Motor neuron (in vitro differentiated cells): Measurements from ENCODE around the gene OSBPL10. TPM values are rescaled to one million over a fixed set of nuclear protein-coding genes. Genes with fewer than 3 reads are reported as not detected.
A peak's percentile ranks its signal among the peaks of the same experiment; 100 is the strongest.
"Not testable (repeated sequence)": the region's sequence is repeated elsewhere in the genome, so short reads cannot be mapped to it uniquely, and the experiment has no call there.

Experiments used
- ATAC-seq, 8 experiments: fragments of 200-7000 bp; cut with Tn5 transposase; replicated peaks in 6 of 8; 2 replicates each; pipeline ENCODE4 v1.8.0; 2021; ENCODE audit warnings: mild to moderate bottlenecking in 8 of 8, moderate library complexity in 8 of 8
- H3K27ac ChIP-seq, 2 donors: fragments of 250-450 bp; sonication (Bioruptor Pico); 2 replicates each; pipeline ENCODE4 v1.9.0; 2021; ENCODE audit warnings: antibody characterized with exemption in 2 of 2, mild to moderate bottlenecking in 2 of 2, moderate library complexity in 1 of 2
- H3K4me1 ChIP-seq, 2 donors: fragments of 250-450 bp; sonication (Bioruptor Pico); replicated peaks in 1 of 2; 2 replicates each; pipeline ENCODE4 v1.6.1; 2021; ENCODE audit warnings: antibody characterized with exemption in 2 of 2, mild to moderate bottlenecking in 2 of 2, moderate library complexity in 1 of 2
- H3K4me3 ChIP-seq, 5 donors: fragments of 250-450 bp; sonication (Bioruptor Pico); 2 replicates each; pipeline ENCODE4 v1.9.0; 2021; ENCODE audit warnings: antibody characterized with exemption in 5 of 5, mild to moderate bottlenecking in 5 of 5, moderate library complexity in 4 of 5
- WGBS, 10 experiments: fragments of 450-650 bp; shearing (Covaris generic); methylation state at CpG; one replicate each; pipeline ENCODE4 v1.0.0; 2022; 5-methylcytosine and 5-hydroxymethylcytosine counted together
- in situ Hi-C, 9 experiments: fragments of 400-800 bp; cut with MboI; loops; one replicate each; pipeline ENCODE4 v1.15.0; 2021; ENCODE audit warnings: low sequenced_read_pairs in 9 of 9, low pct_unique_long_range_greater_than_20kb in 2 of 9; ENCODE audit not compliant: unreplicated experiment in 9 of 9
- total RNA-seq, 8 experiments: library from RNA; unstranded; fragments of 300-600 nt; gene quantifications; 2 replicates each; pipeline versions ENCODE4 v1.2.3 to v1.2.4, GENCODE V29; 2022

Gene OSBPL10
- total RNA-seq, 8 experiments from 2014 or later: 1.9 to 35.0 (median 2.9) TPM

- Histone ChIP-seq H3K4me3 (no peak overlapping the region), H3K27ac (no peak overlapping the region), H3K4me1 (no peaks in the 10 kb centered on the region)
- WGBS, 10 experiments: 74 to 100% (median 91%) methylated on average over 2 to 5 of the region's 5 CpGs; no CpG with 5 or more reads in 2 of the 10 experiments
- no peak for ATAC-seq
- in situ Hi-C loops: no loop called here
Measured at GRCh38 chr3:31868236-31868635, 112.8 kb downstream of the OSBPL10 start.

GRCh38 chr3:31862666-31863279 is 118.3 kb downstream of the OSBPL10 start:
- in situ Hi-C loops: no loop called here
- Histone ChIP-seq H3K4me1 (no peaks in the 10 kb centered on the region), H3K27ac (no peak overlapping the region), H3K4me3 (no peak overlapping the region)
- ATAC-seq: peak in 3 of 8 experiments; percentile 53 to 78 (median 69)
- 0 to 100% (median 83%) methylated on average over 2 of the region's 2 CpGs; no CpG with 5 or more reads in 1 of the 10 experiments for WGBS, 10 experiments

- in situ Hi-C loops: no loop called here
- H3K27ac ChIP-seq: no peak overlapping the region
- no peaks in the 10 kb centered on the region for H3K4me1 ChIP-seq
- no peak overlapping the region for H3K4me3 ChIP-seq
- peak in 1 of 8 experiments; percentile 51 for ATAC-seq
- 67 to 100% (median 94%) methylated on average over 1 to 4 of the region's 5 CpGs; no CpG with 5 or more reads in 2 of the 10 experiments for WGBS, 10 experiments
Measured at GRCh38 chr3:31861826-31862225, 119.2 kb downstream of the OSBPL10 start.

- WGBS, 10 experiments: 70 to 100% (median 88%) methylated on average over 1 to 4 of the region's 4 CpGs; no CpG with 5 or more reads in 1 of the 10 experiments
- H3K4me3 ChIP-seq, in situ Hi-C loops, H3K27ac ChIP-seq, H3K4me1 ChIP-seq, ATAC-seq: not testable (repeated sequence)
Measured at GRCh38 chr3:31860642-31861041, 120.4 kb downstream of the OSBPL10 start.

GRCh38 chr3:31859245-31859644 is 121.8 kb downstream of the OSBPL10 start:
- no peak for ATAC-seq
- Histone ChIP-seq H3K4me1 (no peaks in the 10 kb centered on the region), H3K4me3 (no peak overlapping the region), H3K27ac (no peak overlapping the region)
- 80 to 100% (median 92%) methylated on average over 1 to 5 of the region's 6 CpGs; no CpG with 5 or more reads in 2 of the 10 experiments for WGBS, 10 experiments
- in situ Hi-C loops: no loop called here

- in situ Hi-C loops: no loop called here
- ATAC-seq: peak in 1 of 8 experiments; percentile 55
- 57 to 100% (median 70%) methylated on average over 1 to 3 of the region's 3 CpGs; no CpG with 5 or more reads in 4 of the 10 experiments for WGBS, 10 experiments
- no peaks in the 10 kb centered on the region for H3K4me1 ChIP-seq
- H3K27ac ChIP-seq: no peak overlapping the region
- H3K4me3 ChIP-seq: no peak overlapping the region
Measured at GRCh38 chr3:31858439-31858838, 122.6 kb downstream of the OSBPL10 start.

- Histone ChIP-seq H3K4me3 (no peak overlapping the region), H3K4me1 (peaks cover 3 to 9% of the 10 kb centered on the region in 2 donors), H3K27ac (no peak overlapping the region)
- WGBS, 10 experiments: 50 to 92% (median 68%) methylated on average over 1 to 3 of the region's 3 CpGs; no CpG with 5 or more reads in 2 of the 10 experiments
- in situ Hi-C loops: no loop called here
- ATAC-seq: no peak
Measured at GRCh38 chr3:31853580-31853979, 127.5 kb downstream of the OSBPL10 start.

- ATAC-seq: no peak
- 20 to 91% (median 79%) methylated on average over 1 to 3 of the region's 10 CpGs; no CpG with 5 or more reads in 6 of the 10 experiments for WGBS, 10 experiments
Measured at GRCh38 chr3:31851278-31851677, 129.8 kb downstream of the OSBPL10 start.

GRCh38 chr3:31848911-31849310 is 132.2 kb downstream of the OSBPL10 start:
- H3K27ac ChIP-seq: no peak overlapping the region
- in situ Hi-C loops: no loop called here
- peak in 1 of 8 experiments; percentile 24 for ATAC-seq
- H3K4me1 ChIP-seq: peaks cover 3 to 13% of the 10 kb centered on the region in 2 donors
- no peak overlapping the region for H3K4me3 ChIP-seq

More at GRCh38 chr3:31851278-31851677, 129.8 kb downstream of the OSBPL10 start:
- no peak overlapping the region for H3K27ac ChIP-seq
- in situ Hi-C loops: no loop called here
- H3K4me3 ChIP-seq: no peak overlapping the region
- H3K4me1 ChIP-seq: peaks cover 3 to 9% of the 10 kb centered on the region in 2 donors

- ATAC-seq: no peak
- in situ Hi-C loops: no loop called here
- H3K4me3 ChIP-seq: no peak overlapping the region
- no peak overlapping the region for H3K27ac ChIP-seq
- 56 to 100% (median 91%) methylated on average over 2 to 6 of the region's 6 CpGs; no CpG with 5 or more reads in 1 of the 10 experiments for WGBS, 10 experiments
- H3K4me1 ChIP-seq: peaks cover 3 to 16% of the 10 kb centered on the region in 2 donors
Measured at GRCh38 chr3:31848163-31848818, 132.8 kb downstream of the OSBPL10 start.

GRCh38 chr3:31847760-31848159 is 133.3 kb downstream of the OSBPL10 start:
- no peak for ATAC-seq
- 81 to 100% (median 93%) methylated on average over 1 to 5 of the region's 6 CpGs; no CpG with 5 or more reads in 7 of the 10 experiments for WGBS, 10 experiments
- H3K27ac ChIP-seq: no peak overlapping the region

GRCh38 chr3:31841515-31841914 is 139.5 kb downstream of the OSBPL10 start:
- Histone ChIP-seq H3K4me3 (no peak overlapping the region), H3K27ac (no peak overlapping the region), H3K4me1 (peaks cover 1 to 20% of the 10 kb centered on the region in 2 donors)
- in situ Hi-C loops: no loop called here
- 54 to 75% (median 64%) methylated on average over 1 to 2 of the region's 2 CpGs; no CpG with 5 or more reads in 3 of the 10 experiments for WGBS, 10 experiments
- ATAC-seq: no peak

More at GRCh38 chr3:31847760-31848159, 133.3 kb downstream of the OSBPL10 start:
- in situ Hi-C loops: no loop called here
- H3K4me3 ChIP-seq: no peak overlapping the region
- H3K4me1 ChIP-seq: peaks cover 3 to 16% of the 10 kb centered on the region in 2 donors

- in situ Hi-C loops: no loop called here
- no peak overlapping the region for H3K4me3 ChIP-seq
- ATAC-seq: peak in 3 of 8 experiments; percentile 6 to 24 (median 18)
- no peak overlapping the region for H3K27ac ChIP-seq
- peaks cover 4 to 26% of the 10 kb centered on the region in 2 donors for H3K4me1 ChIP-seq
- WGBS, 10 experiments: 71 to 100% (median 80%) methylated on average over 1 to 4 of the region's 4 CpGs; no CpG with 5 or more reads in 1 of the 10 experiments
Measured at GRCh38 chr3:31840252-31840651, 140.8 kb downstream of the OSBPL10 start.
